Right atrium auricular region (tissue), 2 donors: ENCODE measurements around the gene RXYLT1. TPM values are rescaled to one million over a fixed set of nuclear protein-coding genes. Genes with fewer than 3 reads are reported as not detected.

ENCODE experiments used
- DNase-seq: peaks from one replicate; pipeline ENCODE4 v3.0.0-alpha.2; 2019; ENCODE audit warnings: low spot score
- H3K27ac ChIP-seq, 2 donors: fragments of 200-600 bp; sonication (generic); 1 replicate in 1 of 2; 2 replicates in 1 of 2; pipeline ENCODE4 v1.5.1; 2016 to 2019
- H3K27me3 ChIP-seq, 2 donors: fragments of 200-600 bp; sonication (generic); one replicate each; pipeline versions ENCODE4 v1.5.1 to v1.6.0; 2017 to 2019
- H3K36me3 ChIP-seq: fragments of 200-600 bp; sonication (generic); one replicate; pipeline ENCODE4 v1.5.1; 2016
- H3K4me1 ChIP-seq, 2 donors: fragments of 200-600 bp; sonication (generic); one replicate each; pipeline versions ENCODE4 v1.5.1 to v1.6.0; 2017 to 2019
- H3K4me3 ChIP-seq, 2 donors: fragments of 200-600 bp; sonication (generic); 1 replicate in 1 of 2; 2 replicates in 1 of 2; pipeline ENCODE4 v1.5.1; 2017 to 2019; ENCODE audit warnings: mild to moderate bottlenecking in 1 of 2, moderate library complexity in 1 of 2
- H3K9me3 ChIP-seq, 2 donors: fragments of 200-600 bp; sonication (generic); one replicate each; pipeline ENCODE4 v1.5.1; 2019
- total RNA-seq, 2 donors: library from RNA; depleted of rRNA; stranded (reverse); fragments of >200 nt; gene quantifications; one replicate each; pipeline ENCODE4 v1.1.0, GENCODE V29; 2016
- TF ChIP-seq, protein P1 (sequence below), 2 donors: fragments of 200-600 bp; sonication (generic); IDR thresholded peaks; one replicate each; pipeline ENCODE4 v1.5.1; 2019; ENCODE audit warnings: antibody characterized with exemption in 2 of 2

Gene RXYLT1
- total RNA-seq, 2 donors from 2014 or later: 18.7 to 21.7 TPM

- TF ChIP-seq, protein P1, sequence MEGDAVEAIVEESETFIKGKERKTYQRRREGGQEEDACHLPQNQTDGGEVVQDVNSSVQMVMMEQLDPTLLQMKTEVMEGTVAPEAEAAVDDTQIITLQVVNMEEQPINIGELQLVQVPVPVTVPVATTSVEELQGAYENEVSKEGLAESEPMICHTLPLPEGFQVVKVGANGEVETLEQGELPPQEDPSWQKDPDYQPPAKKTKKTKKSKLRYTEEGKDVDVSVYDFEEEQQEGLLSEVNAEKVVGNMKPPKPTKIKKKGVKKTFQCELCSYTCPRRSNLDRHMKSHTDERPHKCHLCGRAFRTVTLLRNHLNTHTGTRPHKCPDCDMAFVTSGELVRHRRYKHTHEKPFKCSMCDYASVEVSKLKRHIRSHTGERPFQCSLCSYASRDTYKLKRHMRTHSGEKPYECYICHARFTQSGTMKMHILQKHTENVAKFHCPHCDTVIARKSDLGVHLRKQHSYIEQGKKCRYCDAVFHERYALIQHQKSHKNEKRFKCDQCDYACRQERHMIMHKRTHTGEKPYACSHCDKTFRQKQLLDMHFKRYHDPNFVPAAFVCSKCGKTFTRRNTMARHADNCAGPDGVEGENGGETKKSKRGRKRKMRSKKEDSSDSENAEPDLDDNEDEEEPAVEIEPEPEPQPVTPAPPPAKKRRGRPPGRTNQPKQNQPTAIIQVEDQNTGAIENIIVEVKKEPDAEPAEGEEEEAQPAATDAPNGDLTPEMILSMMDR (IDR thresholded peaks at IDR 0.05): no peak
- Histone ChIP-seq H3K36me3 (no peaks in the 10 kb centered on the region), H3K27me3 (no peaks in the 10 kb centered on the region), H3K27ac (no peak overlapping the region), H3K9me3 (no peaks in the 10 kb centered on the region), H3K4me1 (peaks cover 0 to 14% of the 10 kb centered on the region in 2 donors), H3K4me3 (no peak overlapping the region)
- no peak for DNase-seq
Measured at GRCh38 chr12:63777340-63777739, 2.4 kb upstream of the RXYLT1 start.

DNA sequence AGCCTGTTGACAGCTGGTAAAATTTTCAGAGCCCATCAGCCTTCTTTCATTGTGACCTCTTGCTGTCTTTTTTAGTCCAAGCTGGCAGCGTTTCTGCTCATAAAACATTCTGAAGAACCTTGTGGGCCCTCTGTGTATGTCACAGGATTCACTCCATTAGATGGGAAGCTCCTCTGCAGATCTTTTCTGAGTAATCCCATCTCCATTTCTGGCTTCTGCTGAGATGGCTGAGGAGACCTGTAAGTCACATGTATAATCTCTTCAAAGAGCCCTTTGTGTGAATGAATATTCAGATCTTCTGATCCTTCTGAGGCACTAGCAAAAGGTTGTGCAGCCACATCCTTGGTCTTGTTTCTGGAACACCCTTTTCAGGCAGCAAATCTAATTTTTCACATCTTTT lies 2.8 kb downstream of the RXYLT1 start:
- no peak overlapping the region for H3K27ac ChIP-seq
- peaks cover 0 to 14% of the 10 kb centered on the region in 2 donors for H3K4me1 ChIP-seq
- no peak for DNase-seq
- H3K9me3 ChIP-seq: no peaks in the 10 kb centered on the region
- TF ChIP-seq, protein P1 (IDR thresholded peaks at IDR 0.05): no peak
- no peak overlapping the region for H3K4me3 ChIP-seq
- H3K27me3 ChIP-seq: no peaks in the 10 kb centered on the region
- H3K36me3 ChIP-seq: peaks cover 18% of the 10 kb centered on the region

DNA sequence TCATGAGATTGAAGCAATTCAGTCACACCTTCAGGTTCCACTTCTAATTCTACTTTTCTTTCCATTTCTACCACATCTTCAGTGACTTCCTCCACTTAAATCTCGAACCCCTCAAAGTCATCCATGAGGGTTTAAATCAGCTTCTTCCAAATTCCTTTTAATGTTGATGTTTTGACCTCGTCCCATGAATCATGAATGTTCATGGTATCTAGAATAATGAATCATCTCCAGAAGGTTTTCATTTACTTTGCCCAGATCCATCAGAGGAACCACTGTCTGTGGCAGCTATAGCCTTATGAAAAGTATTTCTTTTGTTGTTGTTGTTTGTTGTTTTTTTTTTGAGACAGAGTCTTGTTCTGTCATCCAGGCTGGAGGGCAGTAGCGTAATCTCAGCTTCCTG lies 7.6 kb downstream of the RXYLT1 start:
- H3K27me3 ChIP-seq: no peaks in the 10 kb centered on the region
- TF ChIP-seq, protein P1 (IDR thresholded peaks at IDR 0.05): no peak
- no peaks in the 10 kb centered on the region for H3K9me3 ChIP-seq
- no peaks in the 10 kb centered on the region for H3K4me1 ChIP-seq
- H3K4me3 ChIP-seq: no peak overlapping the region
- peaks cover 33% of the 10 kb centered on the region for H3K36me3 ChIP-seq
- H3K27ac ChIP-seq: no peak overlapping the region
- no peak for DNase-seq

GRCh38 chr12:63790608-63790945 lies 10.9 kb downstream of the RXYLT1 start:
- TF ChIP-seq, protein P1 (IDR thresholded peaks at IDR 0.05): no peak
- no peak overlapping the region for H3K4me3 ChIP-seq
- no peaks in the 10 kb centered on the region for H3K27me3 ChIP-seq
- no peaks in the 10 kb centered on the region for H3K4me1 ChIP-seq
- no peaks in the 10 kb centered on the region for H3K9me3 ChIP-seq
- H3K36me3 ChIP-seq: peaks cover 23% of the 10 kb centered on the region
- no peak for DNase-seq
- H3K27ac ChIP-seq: no peak overlapping the region

- DNase-seq: no peak
- Histone ChIP-seq H3K9me3 (no peaks in the 10 kb centered on the region), H3K4me3 (no peak overlapping the region), H3K4me1 (no peaks in the 10 kb centered on the region), H3K27ac (no peak overlapping the region), H3K27me3 (no peaks in the 10 kb centered on the region), H3K36me3 (peaks cover 15% of the 10 kb centered on the region)
- TF ChIP-seq, protein P1 (IDR thresholded peaks at IDR 0.05): no peak
Measured at GRCh38 chr12:63792338-63792737, 12.6 kb downstream of the RXYLT1 start.

GRCh38 chr12:63795032-63795687 lies 15.5 kb downstream of the RXYLT1 start:
- Histone ChIP-seq H3K4me3 (no peak overlapping the region), H3K27ac (no peak overlapping the region), H3K27me3 (no peaks in the 10 kb centered on the region), H3K36me3 (peaks cover 9% of the 10 kb centered on the region), H3K4me1 (no peaks in the 10 kb centered on the region), H3K9me3 (no peaks in the 10 kb centered on the region)
- no peak for DNase-seq
- TF ChIP-seq, protein P1 (IDR thresholded peaks at IDR 0.05): no peak
